Body of pancreas (tissue), 4 donors: ENCODE measurements around the gene SLC2A4RG.

Experiments used
- CTCF ChIP-seq, 7 experiments: fragments of 450-650 bp in 4 of 7; fragments of 200-600 bp in 3 of 7; sonication (generic) in 3 of 7; IDR thresholded peaks; one replicate each; pipeline ENCODE4 v1.5.1; 2016 to 2019; ENCODE audit warnings: antibody characterized with exemption in 7 of 7
- POLR2A ChIP-seq, 3 donors: fragments of 450-650 bp; IDR thresholded peaks; one replicate each; pipeline ENCODE4 v1.6.1; 2016; ENCODE audit warnings: antibody characterized with exemption in 3 of 3, mild to moderate bottlenecking in 2 of 3

GRCh38 chr20:63775096-63775978 lies 35.8 kb downstream of the SLC2A4RG start:
- peak; percentile 10 to 49 (median 41) for TF ChIP-seq CTCF (IDR thresholded peaks at IDR 0.05)
- no peak for TF ChIP-seq POLR2A (IDR thresholded peaks at IDR 0.05)
